ENCODE measurements around the gene TXLNB.
"Not testable (repeated sequence)": the region's sequence is repeated elsewhere in the genome, so short reads cannot be mapped to it uniquely, and the experiment has no call there.

The TXLNB gene

DNA sequence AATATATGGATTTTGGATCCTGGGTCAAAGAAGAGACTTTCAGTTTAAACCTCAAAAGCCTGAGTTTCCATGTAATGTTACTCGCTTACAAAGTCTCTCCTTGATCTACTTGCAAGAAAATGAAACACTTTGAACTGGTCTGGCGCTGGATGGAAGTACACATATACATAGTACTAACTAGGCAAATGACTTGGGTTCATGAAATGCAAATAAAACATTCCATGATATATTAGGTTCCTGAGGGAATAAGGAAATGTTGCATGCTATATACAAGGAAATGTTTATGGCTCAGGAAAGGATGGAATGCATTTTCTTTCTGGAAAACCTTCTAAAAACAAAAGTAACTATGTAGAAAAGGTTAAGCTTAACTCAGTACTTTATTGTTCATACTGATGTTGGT is 11.4 kb upstream of the TXLNB start:
- DNase-seq (ENCODE audit: low read depth in 2 of 2): no peak
- TF ChIP-seq, protein P1, sequence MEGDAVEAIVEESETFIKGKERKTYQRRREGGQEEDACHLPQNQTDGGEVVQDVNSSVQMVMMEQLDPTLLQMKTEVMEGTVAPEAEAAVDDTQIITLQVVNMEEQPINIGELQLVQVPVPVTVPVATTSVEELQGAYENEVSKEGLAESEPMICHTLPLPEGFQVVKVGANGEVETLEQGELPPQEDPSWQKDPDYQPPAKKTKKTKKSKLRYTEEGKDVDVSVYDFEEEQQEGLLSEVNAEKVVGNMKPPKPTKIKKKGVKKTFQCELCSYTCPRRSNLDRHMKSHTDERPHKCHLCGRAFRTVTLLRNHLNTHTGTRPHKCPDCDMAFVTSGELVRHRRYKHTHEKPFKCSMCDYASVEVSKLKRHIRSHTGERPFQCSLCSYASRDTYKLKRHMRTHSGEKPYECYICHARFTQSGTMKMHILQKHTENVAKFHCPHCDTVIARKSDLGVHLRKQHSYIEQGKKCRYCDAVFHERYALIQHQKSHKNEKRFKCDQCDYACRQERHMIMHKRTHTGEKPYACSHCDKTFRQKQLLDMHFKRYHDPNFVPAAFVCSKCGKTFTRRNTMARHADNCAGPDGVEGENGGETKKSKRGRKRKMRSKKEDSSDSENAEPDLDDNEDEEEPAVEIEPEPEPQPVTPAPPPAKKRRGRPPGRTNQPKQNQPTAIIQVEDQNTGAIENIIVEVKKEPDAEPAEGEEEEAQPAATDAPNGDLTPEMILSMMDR (IDR thresholded peaks at IDR 0.05; ENCODE audit: low read depth, low read length): no peak
- no peak overlapping the region for H3K4me3 ChIP-seq (replicated peaks in 1 of 2; ENCODE audit: low read depth in 2 of 2, low read length in 2 of 2)

DNA sequence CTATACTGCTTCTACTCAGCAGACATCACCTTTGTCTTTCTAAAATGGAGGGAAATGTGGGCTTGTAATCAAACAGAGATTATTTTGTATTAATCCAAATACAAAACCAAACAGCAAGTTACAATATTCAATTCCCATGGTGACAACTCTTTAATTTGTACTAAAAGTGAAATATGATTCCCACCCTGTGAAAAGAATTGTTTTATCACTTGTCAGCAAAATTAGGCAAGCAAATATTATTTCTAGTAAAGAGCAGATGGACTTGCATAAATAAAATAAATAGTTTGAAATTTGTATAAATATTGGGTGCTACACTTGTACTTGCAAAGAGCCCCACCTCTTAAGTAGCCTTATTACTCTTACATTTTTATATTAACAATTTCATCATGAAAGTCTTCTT is 6.1 kb upstream of the TXLNB start:
- no peak overlapping the region for H3K4me3 ChIP-seq (replicated peaks in 1 of 2; ENCODE audit: low read depth in 2 of 2, low read length in 2 of 2)
- TF ChIP-seq, protein P1 (IDR thresholded peaks at IDR 0.05; ENCODE audit: low read depth, low read length): no peak
- no peak for DNase-seq (ENCODE audit: low read depth in 2 of 2)

DNA sequence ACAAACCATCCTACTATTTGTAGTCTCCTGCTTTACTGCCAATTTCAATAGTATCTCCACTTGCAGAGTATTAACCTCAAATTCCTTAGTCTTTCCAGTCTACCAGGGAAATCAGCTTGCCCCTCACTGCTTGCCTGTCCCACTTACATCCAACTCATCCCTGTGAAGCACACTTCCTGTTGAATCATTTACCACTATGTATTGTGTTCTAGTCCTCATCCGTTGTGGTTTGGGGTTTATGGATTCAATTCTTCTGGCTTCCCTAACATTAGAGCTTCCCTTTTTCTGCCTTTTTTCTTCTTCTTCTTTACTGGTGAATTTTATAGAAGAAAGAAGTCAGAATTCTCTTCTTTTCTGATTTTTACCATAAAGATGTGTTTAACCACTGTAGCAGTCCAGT is 5.1 kb upstream of the TXLNB start:
- peak; percentile 19 to 81 for DNase-seq (ENCODE audit: low read depth in 2 of 2)
- no peak overlapping the region for H3K4me3 ChIP-seq (replicated peaks in 1 of 2; ENCODE audit: low read depth in 2 of 2, low read length in 2 of 2)
- TF ChIP-seq, protein P1 (IDR thresholded peaks at IDR 0.05; ENCODE audit: low read depth, low read length): no peak

DNA sequence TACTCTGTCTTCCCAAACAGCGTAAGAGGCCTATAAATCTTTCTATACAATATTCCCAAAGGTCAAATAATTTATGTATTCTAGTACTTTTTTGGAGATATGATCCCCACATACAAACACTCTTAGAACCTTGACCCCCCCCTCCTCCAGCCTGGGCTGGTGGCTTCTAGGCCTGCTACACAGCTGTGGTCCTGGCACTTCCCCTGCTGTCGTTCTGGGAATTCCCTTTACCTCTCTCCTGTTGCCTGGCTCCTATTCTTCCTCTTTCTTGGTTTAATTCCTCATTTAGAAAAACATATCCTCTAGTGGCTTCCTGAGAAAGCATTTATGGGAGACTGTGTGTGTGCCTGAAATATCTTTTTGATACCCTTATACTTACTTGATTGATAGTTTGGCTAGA is 4.1 kb upstream of the TXLNB start:
- TF ChIP-seq, protein P1 (IDR thresholded peaks at IDR 0.05; ENCODE audit: low read depth, low read length): no peak
- no peak overlapping the region for H3K4me3 ChIP-seq (replicated peaks in 1 of 2; ENCODE audit: low read depth in 2 of 2, low read length in 2 of 2)
- no peak for DNase-seq (ENCODE audit: low read depth in 2 of 2)

DNA sequence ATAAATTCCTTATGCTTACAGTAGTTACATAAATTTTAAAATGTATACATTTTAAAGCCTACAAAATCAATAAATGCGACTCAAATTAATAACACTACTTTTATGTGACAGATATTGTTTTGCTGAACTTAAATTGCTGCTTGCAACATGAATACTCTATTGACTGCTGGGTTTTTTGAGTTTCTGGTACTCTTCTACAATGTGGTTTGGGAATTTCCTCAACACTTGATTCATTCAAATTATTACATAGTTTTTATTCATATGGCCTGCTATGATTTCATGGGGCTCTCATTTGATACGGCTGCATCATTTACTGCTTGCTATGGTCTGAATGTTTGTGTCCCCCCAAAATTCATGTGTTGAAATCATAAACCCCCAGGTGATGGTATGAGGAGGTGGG is 2.3 kb upstream of the TXLNB start:
- TF ChIP-seq, protein P1 (IDR thresholded peaks at IDR 0.05; ENCODE audit: low read depth, low read length): no peak
- H3K4me3 ChIP-seq (replicated peaks in 1 of 2; ENCODE audit: low read depth in 2 of 2, low read length in 2 of 2): no peak overlapping the region
- no peak for DNase-seq (ENCODE audit: low read depth in 2 of 2)

DNA sequence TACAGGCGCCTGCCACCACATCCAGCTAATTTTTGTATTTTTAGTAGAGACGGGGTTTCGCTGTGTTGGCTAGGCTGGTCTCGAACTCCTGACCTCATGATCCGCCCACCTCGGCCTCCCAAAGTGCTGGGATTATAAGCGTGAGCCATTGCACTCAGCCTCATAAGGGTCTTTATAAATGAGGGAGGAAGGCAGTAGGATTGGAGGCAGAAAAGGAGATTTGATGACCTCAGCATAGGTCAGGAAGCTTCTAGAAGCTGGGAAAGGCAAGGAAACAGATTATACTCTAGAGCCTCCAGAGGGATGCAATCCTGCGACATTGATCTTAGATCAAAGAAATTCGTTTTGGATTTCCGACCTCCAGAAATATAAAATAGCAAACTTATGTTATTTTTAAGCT is 1.4 kb upstream of the TXLNB start:
- not testable (repeated sequence) for DNase-seq (ENCODE audit: low read depth in 2 of 2)

DNA sequence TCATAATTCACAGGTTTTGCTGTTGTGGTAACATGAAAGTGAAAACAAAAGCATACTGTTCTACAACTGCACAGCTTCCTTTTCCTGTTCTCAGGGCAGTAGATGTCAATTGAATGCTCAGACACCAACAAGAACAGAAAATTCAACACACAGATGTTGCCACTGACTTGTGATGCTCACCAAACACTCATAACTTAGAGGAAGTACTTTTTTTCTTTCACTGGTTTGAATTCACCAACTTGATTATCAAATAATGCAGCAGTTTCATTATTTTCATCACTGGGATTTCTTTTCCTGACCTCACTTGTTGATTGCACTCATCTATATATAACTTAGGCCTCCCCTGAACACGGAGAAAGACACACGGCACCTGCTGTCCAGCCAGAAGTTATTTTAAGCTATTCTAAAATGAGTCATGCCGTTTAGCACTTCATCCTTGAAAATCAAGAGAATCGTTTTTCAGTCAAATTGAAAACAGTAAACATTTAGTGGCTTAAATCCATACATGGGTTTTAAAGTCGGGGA is 949 bp downstream of the TXLNB start:
- TF ChIP-seq, protein P1 (IDR thresholded peaks at IDR 0.05; ENCODE audit: low read depth, low read length): no peak
- DNase-seq (ENCODE audit: low read depth in 2 of 2): peak; percentile 65 to 77
- H3K4me3 ChIP-seq (replicated peaks in 1 of 2; ENCODE audit: low read depth in 2 of 2, low read length in 2 of 2): no peak overlapping the region

More for the DNA sequence above, 1.4 kb upstream of the TXLNB start:
- not testable (repeated sequence) for H3K4me3 ChIP-seq (replicated peaks in 1 of 2; ENCODE audit: low read depth in 2 of 2, low read length in 2 of 2)

Measured in cardiac fibroblast (primary cell).